MM.1S (cell line): Measurements from ENCODE around the gene AOC3.

Experiments
- CTCF ChIP-seq: fragments of 300-600 bp; sonication (generic); IDR thresholded peaks from 2 replicates; pipeline ENCODE4 v1.5.1; 2016; ENCODE audit warnings: antibody characterized with exemption, low read length, mixed read lengths
- EZH2phosphoT487 ChIP-seq: fragments of 300-600 bp; sonication (generic); IDR thresholded peaks from 2 replicates; pipeline ENCODE4 v1.6.1; 2018; ENCODE audit warnings: antibody characterized with exemption, low read length

- no peak for TF ChIP-seq CTCF
- TF ChIP-seq EZH2phosphoT487 = no peak
Measured at GRCh38 chr17:42844761-42845555, 6.0 kb upstream of the AOC3 start.
